Adrenal gland (tissue), 5 donors: ENCODE results near the gene ZNF267.

ENCODE experiments used
- POLR2A ChIP-seq, 2 donors: fragments of 450-650 bp; IDR thresholded peaks; one replicate each; pipeline ENCODE4 v1.6.1; 2017; ENCODE audit warnings: antibody characterized with exemption in 2 of 2, mild to moderate bottlenecking in 2 of 2, moderate library complexity in 1 of 2
- TF ChIP-seq, protein P1 (sequence below), 6 experiments: fragments of 450-650 bp in 4 of 6; fragments of 200-600 bp in 2 of 6; sonication (generic) in 1 of 6; IDR thresholded peaks; 1 replicate in 5 of 6; 2 replicates in 1 of 6; pipeline versions ENCODE4 v1.5.1 to v1.8.0; 2016 to 2021; ENCODE audit warnings: antibody characterized with exemption in 6 of 6, mild to moderate bottlenecking in 2 of 6, moderate library complexity in 1 of 6
- donor health status: DM: no; HTN: no; CAD: no.

DNA sequence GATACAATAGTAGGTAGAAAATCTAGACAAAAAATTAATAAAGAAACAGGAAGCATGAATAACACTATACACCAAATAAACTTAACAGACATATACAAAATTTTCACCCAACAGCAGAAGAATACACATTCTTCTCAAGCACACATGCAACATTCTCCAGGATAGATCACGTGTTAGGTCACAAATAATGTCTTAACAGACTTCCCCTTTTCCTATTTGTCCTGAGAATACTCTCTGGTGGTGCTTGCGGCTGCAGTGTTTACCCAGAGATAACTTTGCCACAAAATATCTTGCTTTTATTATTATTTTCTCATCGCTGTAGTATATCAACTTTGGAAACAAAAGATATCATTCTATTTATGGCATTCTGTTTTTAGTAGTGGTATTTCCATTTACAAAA, 40.6 kb upstream of the ZNF267 start:
- TF ChIP-seq, protein P1, sequence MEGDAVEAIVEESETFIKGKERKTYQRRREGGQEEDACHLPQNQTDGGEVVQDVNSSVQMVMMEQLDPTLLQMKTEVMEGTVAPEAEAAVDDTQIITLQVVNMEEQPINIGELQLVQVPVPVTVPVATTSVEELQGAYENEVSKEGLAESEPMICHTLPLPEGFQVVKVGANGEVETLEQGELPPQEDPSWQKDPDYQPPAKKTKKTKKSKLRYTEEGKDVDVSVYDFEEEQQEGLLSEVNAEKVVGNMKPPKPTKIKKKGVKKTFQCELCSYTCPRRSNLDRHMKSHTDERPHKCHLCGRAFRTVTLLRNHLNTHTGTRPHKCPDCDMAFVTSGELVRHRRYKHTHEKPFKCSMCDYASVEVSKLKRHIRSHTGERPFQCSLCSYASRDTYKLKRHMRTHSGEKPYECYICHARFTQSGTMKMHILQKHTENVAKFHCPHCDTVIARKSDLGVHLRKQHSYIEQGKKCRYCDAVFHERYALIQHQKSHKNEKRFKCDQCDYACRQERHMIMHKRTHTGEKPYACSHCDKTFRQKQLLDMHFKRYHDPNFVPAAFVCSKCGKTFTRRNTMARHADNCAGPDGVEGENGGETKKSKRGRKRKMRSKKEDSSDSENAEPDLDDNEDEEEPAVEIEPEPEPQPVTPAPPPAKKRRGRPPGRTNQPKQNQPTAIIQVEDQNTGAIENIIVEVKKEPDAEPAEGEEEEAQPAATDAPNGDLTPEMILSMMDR (IDR thresholded peaks at IDR 0.05), result no peak
- TF ChIP-seq POLR2A (IDR thresholded peaks at IDR 0.05), result no peak
